ENCODE measurements around the gene TCEAL7. TPM values are rescaled to one million over a fixed set of nuclear protein-coding genes. Genes with fewer than 3 reads are reported as not detected.

Gene TCEAL7
- not detected in 5 replicates for total RNA-seq (2022; extraction: Qiagen RNA extraction)

GRCh38 chrX:103329991-103330390 is at the start of gene TCEAL7:
Gene TCEAL7, plus strand, starts transcription at chrX:103330239. Its CDS starts 1,165 bp downstream, at chrX:103331404.

DNA sequence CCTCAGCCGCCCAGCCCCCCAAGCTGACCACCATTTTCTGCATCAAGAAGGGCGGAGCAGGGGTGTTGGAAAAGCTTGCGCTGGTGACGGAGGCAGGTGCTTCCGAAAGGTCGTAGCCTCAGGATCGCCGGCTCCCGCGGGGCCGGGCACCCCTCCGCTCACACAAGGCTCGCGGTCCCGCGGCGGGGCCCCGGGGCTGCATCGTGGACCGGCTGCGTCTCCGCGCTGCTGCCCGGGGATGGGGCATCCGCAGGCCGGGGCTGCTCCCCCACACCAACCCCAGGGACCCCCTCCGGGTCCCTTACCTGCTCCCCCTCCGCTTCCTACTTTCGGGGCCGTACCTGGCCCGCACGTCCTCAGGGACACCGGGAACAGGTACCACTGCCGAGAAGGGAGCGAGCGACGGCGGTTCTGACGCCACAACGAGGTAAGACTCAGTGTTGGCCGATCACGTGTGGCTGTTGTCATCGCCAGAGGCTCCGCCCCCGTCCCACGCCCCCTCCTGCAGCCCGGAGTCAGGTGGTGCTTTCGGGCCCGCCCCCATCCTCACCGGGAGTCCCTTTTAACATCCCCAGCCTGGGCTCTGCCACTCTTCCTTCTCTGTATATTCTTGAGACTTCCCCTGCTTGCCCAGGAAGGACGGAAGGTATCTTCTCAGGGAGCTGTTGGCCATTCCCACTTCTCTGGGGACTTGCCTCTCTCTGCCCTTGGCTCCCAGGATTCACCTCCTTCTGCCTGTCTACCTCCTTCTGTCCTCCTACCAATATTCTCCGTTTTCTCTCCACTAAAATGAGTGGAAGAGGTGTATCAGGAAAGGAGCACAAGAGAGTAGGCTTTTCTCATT is 19.3 kb upstream of the TCEAL7 start, which contains the start of gene BEX2:
BEX2 (minus strand) TSS at position 436 of the 844 bp plus-strand sequence. CDS start 1,014 bp downstream, outside the sequence.

DNA sequence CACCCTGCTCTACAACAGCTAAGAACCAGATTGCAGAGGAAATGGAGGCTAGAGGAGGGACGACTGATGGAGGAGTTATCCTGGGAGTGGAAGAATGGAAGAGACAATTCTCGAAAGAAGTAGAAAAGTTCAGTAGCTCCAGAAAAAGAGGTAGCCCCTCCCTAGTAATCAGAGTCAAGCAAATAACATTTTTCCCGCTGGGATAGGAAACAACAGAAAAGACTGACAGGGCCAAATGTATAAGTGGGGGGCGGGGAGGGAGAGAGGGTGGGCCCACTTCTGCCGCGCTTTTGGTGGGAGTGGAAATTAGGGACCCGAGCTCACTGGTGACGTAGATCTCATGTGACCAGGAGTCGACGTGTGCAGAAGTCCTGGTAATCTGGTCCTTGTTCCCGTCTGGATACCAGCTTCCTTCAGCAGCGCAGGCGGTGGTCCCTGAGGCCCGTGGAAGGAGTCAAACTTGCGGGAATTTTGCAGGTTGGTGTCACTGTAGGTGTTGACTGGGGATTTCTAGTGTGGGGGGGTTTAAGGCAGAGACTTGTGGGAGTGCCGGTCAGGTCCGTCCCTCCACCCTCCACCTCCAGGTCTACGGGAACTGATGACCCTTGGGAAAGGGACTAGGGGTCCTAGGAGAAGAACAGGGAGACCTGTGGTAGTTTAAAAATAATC is 26.2 kb downstream of the TCEAL7 start, which contains the start of gene TCEAL9:
TCEAL9 (plus strand) TSS at position 377 of the 669 bp plus-strand sequence. CDS start 1,179 bp downstream, outside the sequence.

GRCh38 chrX:103376118-103376978 is 46.3 kb downstream of the TCEAL7 start, which contains the start of gene BEX3:
Gene BEX3, plus strand, starts transcription at chrX:103376538. Its CDS starts 984 bp downstream, at chrX:103377522.

Other genes with a start within 250 kb of the TCEAL7 start
- gene NXF3, start 237.1 kb upstream of the TCEAL7 start, total RNA-seq (2022; extraction: Qiagen RNA extraction): 0.08 to 0.09 TPM (median 0.09 TPM) in 3 of 5 replicates, not detected in the others
- gene BEX4, start 115.1 kb upstream of the TCEAL7 start, total RNA-seq (2022; extraction: Qiagen RNA extraction): 1.6 to 2.5 TPM (median 2.0 TPM) in 5 replicates
- gene TCEAL8, start 75.1 kb upstream of the TCEAL7 start, total RNA-seq (2022; extraction: Qiagen RNA extraction): 26.3 to 38.3 TPM (median 28.3 TPM) in 5 replicates
- 0.11 TPM in 1 of 5 replicates, not detected in the others for gene TCEAL5, start 53.5 kb upstream of the TCEAL7 start, total RNA-seq (2022; extraction: Qiagen RNA extraction)
- gene BEX2, start 19.2 kb upstream of the TCEAL7 start, total RNA-seq (2022; extraction: Qiagen RNA extraction): 7.1 to 12.0 TPM (median 9.3 TPM) in 5 replicates
- 87.2 to 150 TPM (median 94.3 TPM) in 5 replicates for gene TCEAL9, start 26.3 kb downstream of the TCEAL7 start, total RNA-seq (2022; extraction: Qiagen RNA extraction)
- gene BEX3, start 46.3 kb downstream of the TCEAL7 start, total RNA-seq (2022; extraction: Qiagen RNA extraction): 224 to 269 TPM (median 256 TPM) in 5 replicates
- 0.06 TPM in 3 of 5 replicates, not detected in the others for gene RAB40A, start 189.2 kb downstream of the TCEAL7 start, total RNA-seq (2022; extraction: Qiagen RNA extraction)